HepG2 (cell line): ENCODE measurements around the gene TMEM41B. TPM values are rescaled to one million over a fixed set of nuclear protein-coding genes. Genes with fewer than 3 reads are reported as not detected.

Experiments used
- BRD4 ChIP-seq: sonication (generic); formaldehyde crosslinking; IDR thresholded peaks from 2 replicates; pipeline ENCODE4 v1.4.0; 2020; ENCODE audit warnings: missing genetic modification reagents
- CBX1 ChIP-seq: IDR thresholded peaks from one replicate; pipeline ENCODE4 v1.6.1; 2016; ENCODE audit warnings: antibody characterized with exemption, low read depth
- FOXA1 ChIP-seq, 2 experiments: fragments of 450-650 bp in 1 of 2; sonication (generic) in 1 of 2; formaldehyde crosslinking in 1 of 2; IDR thresholded peaks; 2 replicates each; pipeline versions ENCODE4 v1.4.0 to v1.6.1; 2016 to 2020; ENCODE audit warnings: missing genetic modification reagents in 1 of 2
- GATAD2A ChIP-seq: IDR thresholded peaks from 2 replicates; pipeline ENCODE4 v1.6.1; 2016
- GTF2F1 ChIP-seq: fragments of 150-350 bp; IDR thresholded peaks from 2 replicates; pipeline ENCODE4 v1.6.1; 2014; ENCODE audit warnings: low read length
- HMG20B ChIP-seq: conservative IDR thresholded peaks from 2 replicates; pipeline ENCODE4 v1.6.1; 2016; ENCODE audit warnings: missing genetic modification reagents, missing compliant biosample characterization
- KLF16 ChIP-seq, 2 experiments: sonication (generic) in 1 of 2; formaldehyde crosslinking in 1 of 2; IDR thresholded peaks; 2 replicates each; pipeline versions ENCODE4 v1.6.1 to v1.8.0; 2016 to 2023; ENCODE audit warnings: missing genetic modification reagents in 2 of 2, missing compliant biosample characterization in 1 of 2
- KMT2A ChIP-seq: sonication (generic); formaldehyde crosslinking; IDR thresholded peaks from 2 replicates; pipeline ENCODE4 v1.4.0; 2020; ENCODE audit warnings: missing genetic modification reagents
- PHF21A ChIP-seq: sonication (generic); formaldehyde crosslinking; IDR thresholded peaks from 2 replicates; pipeline ENCODE4 v1.5.0; 2020; ENCODE audit warnings: mild to moderate bottlenecking, missing genetic modification reagents
- RXRA ChIP-seq: sonication (generic); formaldehyde crosslinking; IDR thresholded peaks from 2 replicates; pipeline ENCODE4 v1.5.1; 2020; ENCODE audit warnings: missing genetic modification reagents
- SOX13 ChIP-seq, 3 experiments: fragments of 450-650 bp in 1 of 3; sonication (generic) in 1 of 3; formaldehyde crosslinking in 1 of 3; IDR thresholded peaks in 2 of 3; conservative IDR thresholded peaks in 1 of 3; 2 replicates each; pipeline versions ENCODE4 v1.5.0 to v1.6.1; 2016 to 2020; ENCODE audit warnings: antibody characterized with exemption in 1 of 3, mild to moderate bottlenecking in 1 of 3, missing compliant biosample characterization in 1 of 3, missing genetic modification reagents in 1 of 3, moderate library complexity in 1 of 3
- SRSF4 ChIP-seq: fragments of 200-400 bp; formaldehyde crosslinking; IDR thresholded peaks from one replicate; pipeline ENCODE4 v1.6.1; 2018; ENCODE audit warnings: mild to moderate bottlenecking, low read depth, low read length, moderate library complexity; ENCODE audit not compliant: poor library complexity, severe bottlenecking
- TOE1 ChIP-seq: sonication (generic); formaldehyde crosslinking; IDR thresholded peaks from 2 replicates; pipeline ENCODE4 v1.4.0; 2020; ENCODE audit warnings: mild to moderate bottlenecking, missing genetic modification reagents
- ZNF337 ChIP-seq: sonication (generic); formaldehyde crosslinking; IDR thresholded peaks from 2 replicates; pipeline ENCODE4 v1.5.1; 2020; ENCODE audit warnings: missing genetic modification reagents, low read depth, mild to moderate bottlenecking, borderline replicate concordance
- ZNF510 ChIP-seq: sonication (generic); formaldehyde crosslinking; IDR thresholded peaks from 2 replicates; pipeline ENCODE4 v1.4.0; 2020; ENCODE audit warnings: low read depth, mild to moderate bottlenecking, missing genetic modification reagents
- ZNF556 ChIP-seq: sonication (generic); formaldehyde crosslinking; IDR thresholded peaks from 2 replicates; pipeline ENCODE4 v1.4.0; 2020; ENCODE audit warnings: mild to moderate bottlenecking, missing genetic modification reagents, borderline replicate concordance
- ZNF7 ChIP-seq: IDR thresholded peaks from 2 replicates; pipeline ENCODE4 v1.6.1; 2016; ENCODE audit warnings: missing biosample characterization, missing genetic modification reagents
- ZNF839 ChIP-seq: sonication (generic); formaldehyde crosslinking; IDR thresholded peaks from 2 replicates; pipeline ENCODE4 v1.4.0; 2020; ENCODE audit warnings: missing genetic modification reagents, mild to moderate bottlenecking, borderline replicate concordance
- ZNF841 ChIP-seq: sonication (generic); formaldehyde crosslinking; IDR thresholded peaks from 2 replicates; pipeline ENCODE4 v1.8.1; 2023; ENCODE audit warnings: missing genetic modification reagents, borderline replicate concordance
- polyA plus RNA-seq, 8 experiments: library from polyadenylated mRNA; depleted of rRNA in 3 of 8; stranded (reverse) in 7 of 8; unstranded in 1 of 8; fragments of >200 nt; fragmentation: Illumina TruSeq in 4 of 8; extraction: Trizol in 4 of 8; gene quantifications; 2 replicates each; pipeline versions ENCODE4 v1.2.1 to v1.2.3, GENCODE V29; 2011 to 2016; ENCODE audit warnings: low read depth in 4 of 8, missing spikeins in 1 of 8, mixed read lengths in 1 of 8; ENCODE audit not compliant: insufficient read depth in 1 of 8
- total RNA-seq, 5 experiments: library from RNA; depleted of rRNA; stranded (reverse); fragments of >200 nt; fragmentation: Illumina TruSeq; extraction: Trizol; gene quantifications; 2 replicates each; pipeline ENCODE4 v1.2.3, GENCODE V29; 2016; ENCODE audit warnings: low read depth in 1 of 5
- TF ChIP-seq, protein P1 (sequence below): IDR thresholded peaks from 2 replicates; pipeline ENCODE4 v1.6.1; 2016; ENCODE audit warnings: missing compliant biosample characterization, missing genetic modification reagents, borderline replicate concordance
- TF ChIP-seq, protein P2 (sequence below): sonication (generic); formaldehyde crosslinking; IDR thresholded peaks from 2 replicates; pipeline ENCODE4 v1.5.0; 2020; ENCODE audit warnings: mild to moderate bottlenecking, missing genetic modification reagents
- TF ChIP-seq, protein P3 (sequence below): IDR thresholded peaks from 2 replicates; pipeline ENCODE4 v1.6.1; 2016; ENCODE audit warnings: mild to moderate bottlenecking, missing biosample characterization, missing genetic modification reagents
- TF ChIP-seq, protein P4 (sequence below): sonication (generic); formaldehyde crosslinking; IDR thresholded peaks from 2 replicates; pipeline ENCODE4 v1.4.0; 2020; ENCODE audit warnings: missing genetic modification reagents

Gene TMEM41B
- total and polyA plus RNA-seq, 2 of the 13 experiments (the other 11 are each of a cell fraction or from before 2014, with no cell fraction given), result 36.8 to 48.1 TPM

DNA sequence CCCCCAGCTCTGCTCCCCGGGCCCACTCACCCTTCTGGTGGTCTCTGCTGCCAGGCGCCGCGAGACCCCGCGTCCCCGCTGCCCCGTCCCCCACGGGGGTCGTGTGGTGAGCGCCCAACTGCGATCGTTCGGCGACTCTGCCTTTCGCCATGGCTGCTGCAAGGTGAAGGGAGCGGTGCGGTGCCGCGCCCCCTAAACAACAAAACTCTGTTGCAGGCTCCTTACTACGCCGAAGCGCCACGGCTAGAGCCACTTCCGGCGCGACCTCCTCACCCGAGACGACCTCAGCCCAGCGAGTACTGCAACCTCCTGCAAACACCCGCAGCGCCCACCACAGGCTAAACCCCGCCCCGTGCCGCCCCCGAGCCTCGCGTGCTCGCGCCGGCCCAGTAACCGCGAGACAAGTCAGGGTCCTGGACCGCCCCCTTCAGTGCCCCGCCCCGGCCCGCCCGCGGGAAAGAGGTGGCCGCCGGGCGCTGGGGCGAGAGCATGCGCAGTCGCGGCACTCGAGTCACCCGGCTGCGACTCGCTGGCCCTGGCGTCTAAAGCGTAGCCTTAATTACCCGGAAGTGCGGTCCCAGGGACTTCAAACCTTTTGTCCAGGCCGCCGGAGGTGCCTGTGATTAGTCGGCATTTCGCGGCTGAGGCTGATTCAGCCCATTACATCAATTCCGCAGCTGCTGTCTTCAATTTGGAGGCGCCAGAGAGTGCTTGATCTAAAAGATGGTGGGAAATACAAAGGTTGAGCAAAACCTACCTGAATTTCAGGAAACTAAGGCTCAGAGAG, at the start of gene TMEM41B (continued):
- TF ChIP-seq ZNF556 (CRISPR knock-in tag), result no peak
- peak; percentile 99 for TF ChIP-seq RXRA (CRISPR knock-in tag)
- TF ChIP-seq, protein P1, sequence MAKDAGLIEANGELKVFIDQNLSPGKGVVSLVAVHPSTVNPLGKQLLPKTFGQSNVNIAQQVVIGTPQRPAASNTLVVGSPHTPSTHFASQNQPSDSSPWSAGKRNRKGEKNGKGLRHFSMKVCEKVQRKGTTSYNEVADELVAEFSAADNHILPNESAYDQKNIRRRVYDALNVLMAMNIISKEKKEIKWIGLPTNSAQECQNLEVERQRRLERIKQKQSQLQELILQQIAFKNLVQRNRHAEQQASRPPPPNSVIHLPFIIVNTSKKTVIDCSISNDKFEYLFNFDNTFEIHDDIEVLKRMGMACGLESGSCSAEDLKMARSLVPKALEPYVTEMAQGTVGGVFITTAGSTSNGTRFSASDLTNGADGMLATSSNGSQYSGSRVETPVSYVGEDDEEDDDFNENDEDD, result peak; percentile 52; the same call in 1 of the 2 replicates
- TF ChIP-seq, protein P2, sequence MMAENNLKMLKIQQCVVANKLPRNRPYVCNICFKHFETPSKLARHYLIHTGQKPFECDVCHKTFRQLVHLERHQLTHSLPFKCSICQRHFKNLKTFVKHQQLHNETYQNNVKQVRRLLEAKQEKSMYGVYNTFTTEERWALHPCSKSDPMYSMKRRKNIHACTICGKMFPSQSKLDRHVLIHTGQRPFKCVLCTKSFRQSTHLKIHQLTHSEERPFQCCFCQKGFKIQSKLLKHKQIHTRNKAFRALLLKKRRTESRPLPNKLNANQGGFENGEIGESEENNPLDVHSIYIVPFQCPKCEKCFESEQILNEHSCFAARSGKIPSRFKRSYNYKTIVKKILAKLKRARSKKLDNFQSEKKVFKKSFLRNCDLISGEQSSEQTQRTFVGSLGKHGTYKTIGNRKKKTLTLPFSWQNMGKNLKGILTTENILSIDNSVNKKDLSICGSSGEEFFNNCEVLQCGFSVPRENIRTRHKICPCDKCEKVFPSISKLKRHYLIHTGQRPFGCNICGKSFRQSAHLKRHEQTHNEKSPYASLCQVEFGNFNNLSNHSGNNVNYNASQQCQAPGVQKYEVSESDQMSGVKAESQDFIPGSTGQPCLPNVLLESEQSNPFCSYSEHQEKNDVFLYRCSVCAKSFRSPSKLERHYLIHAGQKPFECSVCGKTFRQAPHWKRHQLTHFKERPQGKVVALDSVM (CRISPR knock-in tag), result peak; percentile 66
- TF ChIP-seq, protein P3, sequence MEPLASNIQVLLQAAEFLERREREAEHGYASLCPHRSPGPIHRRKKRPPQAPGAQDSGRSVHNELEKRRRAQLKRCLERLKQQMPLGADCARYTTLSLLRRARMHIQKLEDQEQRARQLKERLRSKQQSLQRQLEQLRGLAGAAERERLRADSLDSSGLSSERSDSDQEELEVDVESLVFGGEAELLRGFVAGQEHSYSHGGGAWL, result peak; percentile 62; the same call in 1 of the 2 replicates
- no peak for TF ChIP-seq SRSF4
- TF ChIP-seq ZNF839, result peak; percentile 35; the same call in 1 of the 2 replicates
- peak; percentile 77; the same call in 1 of the 2 replicates for TF ChIP-seq GTF2F1
- TF ChIP-seq GATAD2A (CRISPR knock-in tag), result peak; percentile 68; the same call in 1 of the 2 replicates
- peak; percentile 83 for TF ChIP-seq PHF21A (CRISPR knock-in tag)
- no peak for TF ChIP-seq CBX1
- TF ChIP-seq ZNF7 (CRISPR knock-in tag), result no peak
- no peak for TF ChIP-seq ZNF841
- TF ChIP-seq KMT2A (CRISPR knock-in tag), result peak; percentile 29
- TF ChIP-seq BRD4 (CRISPR knock-in tag), result peak; percentile 57; the same call in 1 of the 2 replicates
- no peak for TF ChIP-seq SOX13 (IDR thresholded peaks at IDR 0.05)
- TF ChIP-seq SOX13 (CRISPR knock-in tag; conservative IDR thresholded peaks at IDR 0.05 in 1 of 2, IDR thresholded peaks at IDR 0.05 in 1 of 2), result peak in 1 of 2 experiments; percentile 52; a peak in 1 of 4 replicates
- TF ChIP-seq, protein P4, sequence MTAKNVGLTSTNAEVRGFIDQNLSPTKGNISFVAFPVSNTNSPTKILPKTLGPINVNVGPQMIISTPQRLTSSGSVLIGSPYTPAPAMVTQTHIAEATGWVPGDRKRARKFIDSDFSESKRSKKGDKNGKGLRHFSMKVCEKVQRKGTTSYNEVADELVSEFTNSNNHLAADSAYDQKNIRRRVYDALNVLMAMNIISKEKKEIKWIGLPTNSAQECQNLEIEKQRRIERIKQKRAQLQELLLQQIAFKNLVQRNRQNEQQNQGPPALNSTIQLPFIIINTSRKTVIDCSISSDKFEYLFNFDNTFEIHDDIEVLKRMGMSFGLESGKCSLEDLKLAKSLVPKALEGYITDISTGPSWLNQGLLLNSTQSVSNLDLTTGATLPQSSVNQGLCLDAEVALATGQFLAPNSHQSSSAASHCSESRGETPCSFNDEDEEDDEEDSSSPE (CRISPR knock-in tag), result peak; percentile 85
- no peak for TF ChIP-seq ZNF510 (CRISPR knock-in tag)
- no peak for TF ChIP-seq FOXA1 (IDR thresholded peaks at IDR 0.05)
- no peak; the same call in 1 of the 2 replicates for TF ChIP-seq FOXA1 (CRISPR knock-in tag; IDR thresholded peaks at IDR 0.05)
- TF ChIP-seq KLF16 (CRISPR knock-in tag; IDR thresholded peaks at IDR 0.05), result peak in 1 of 2 experiments; percentile 54; a peak in 2 of 4 replicates
- peak; percentile 47; the same call in 1 of the 2 replicates for TF ChIP-seq ZNF337 (CRISPR knock-in tag)
- no peak for TF ChIP-seq TOE1 (CRISPR knock-in tag)
- TF ChIP-seq HMG20B (CRISPR knock-in tag), result 0 out of 2 replicates have a peak, but pooled peaks have one; percentile 9
